Liver (tissue), 3 donors: ENCODE results near the gene LMF1.

Experiments
- CTCF ChIP-seq: fragments of 150-350 bp; IDR thresholded peaks from 2 replicates; pipeline ENCODE4 v1.5.1; 2017; ENCODE audit warnings: improper control_type of control experiment, low read depth, low read length; ENCODE audit not compliant: missing input control
- EGR1 ChIP-seq, 2 donors: IDR thresholded peaks; 2 replicates each; pipeline ENCODE4 v1.6.1; 2016 to 2018; ENCODE audit warnings: antibody characterized with exemption in 2 of 2, low read depth in 2 of 2
- RAD21 ChIP-seq, 2 donors: IDR thresholded peaks; 2 replicates each; pipeline ENCODE4 v1.6.1; 2016; ENCODE audit warnings: antibody characterized with exemption in 2 of 2, mild to moderate bottlenecking in 2 of 2
- TAF1 ChIP-seq: conservative IDR thresholded peaks from 2 replicates; pipeline ENCODE4 v1.6.1; 2016; ENCODE audit warnings: antibody characterized with exemption, mild to moderate bottlenecking
- YY1 ChIP-seq: IDR thresholded peaks from 2 replicates; pipeline ENCODE4 v1.6.1; 2016; ENCODE audit warnings: antibody characterized with exemption, mild to moderate bottlenecking
- TF ChIP-seq, protein P1 (sequence below): IDR thresholded peaks from 2 replicates; pipeline ENCODE4 v1.6.1; 2016; ENCODE audit warnings: antibody characterized with exemption
- TF ChIP-seq, protein P2 (sequence below): IDR thresholded peaks from 2 replicates; pipeline ENCODE4 v1.6.1; 2016; ENCODE audit warnings: antibody characterized with exemption
- donor health status: healthy.
- donor health status: healthy.

- TF ChIP-seq, protein P1, sequence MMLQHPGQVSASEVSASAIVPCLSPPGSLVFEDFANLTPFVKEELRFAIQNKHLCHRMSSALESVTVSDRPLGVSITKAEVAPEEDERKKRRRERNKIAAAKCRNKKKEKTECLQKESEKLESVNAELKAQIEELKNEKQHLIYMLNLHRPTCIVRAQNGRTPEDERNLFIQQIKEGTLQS: no peak
- TF ChIP-seq CTCF (no peak), RAD21 (IDR thresholded peaks at IDR 0.05) (no peak), TAF1 (no peak), EGR1 (IDR thresholded peaks at IDR 0.05; ENCODE audit: low read depth in 2 of 2) (no peak), YY1 (no peak)
- TF ChIP-seq, protein P2, sequence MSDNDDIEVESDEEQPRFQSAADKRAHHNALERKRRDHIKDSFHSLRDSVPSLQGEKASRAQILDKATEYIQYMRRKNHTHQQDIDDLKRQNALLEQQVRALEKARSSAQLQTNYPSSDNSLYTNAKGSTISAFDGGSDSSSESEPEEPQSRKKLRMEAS: no peak
Measured at GRCh38 chr16:822909-823297, 147.9 kb downstream of the LMF1 start.
